H9 (cell line): Measurements from ENCODE around the gene ASCC1. TPM values are rescaled to one million over a fixed set of nuclear protein-coding genes. Genes with fewer than 3 reads are reported as not detected.

ENCODE experiments used
- DNase-seq: peaks from one replicate; pipeline ENCODE4 v3.0.0-alpha.2; 2017
- H2AFZ ChIP-seq: one replicate; pipeline ENCODE4 v1.6.1; 2013; ENCODE audit warnings: mild to moderate bottlenecking, low read length, control low read depth, moderate library complexity
- H2AK5ac ChIP-seq: 2 replicates; pipeline ENCODE4 v1.6.1; 2013; ENCODE audit warnings: low read length, control low read depth, mixed read lengths; ENCODE audit not compliant: insufficient read length
- H2BK120ac ChIP-seq: one replicate; pipeline ENCODE4 v1.6.1; 2013; ENCODE audit warnings: low read depth, mild to moderate bottlenecking, low read length, control low read depth, inconsistent platforms; ENCODE audit not compliant: poor library complexity, severe bottlenecking
- H2BK12ac ChIP-seq: 2 replicates; pipeline ENCODE4 v1.6.1; 2013; ENCODE audit warnings: low read length, control low read depth, mixed read lengths, low read depth; ENCODE audit not compliant: insufficient read length
- H2BK15ac ChIP-seq: 2 replicates; pipeline ENCODE4 v1.6.1; 2013; ENCODE audit warnings: low read depth, low read length, control low read depth
- H2BK20ac ChIP-seq: one replicate; pipeline ENCODE4 v1.6.1; 2013; ENCODE audit warnings: low read depth, mild to moderate bottlenecking, low read length, control low read depth, inconsistent platforms; ENCODE audit not compliant: poor library complexity, severe bottlenecking
- H2BK5ac ChIP-seq: 2 replicates; pipeline ENCODE4 v1.6.1; 2013; ENCODE audit warnings: low read length, control low read depth, mixed read lengths; ENCODE audit not compliant: insufficient read length
- H3K14ac ChIP-seq: 2 replicates; pipeline ENCODE4 v1.6.1; 2013; ENCODE audit warnings: low read length, control low read depth; ENCODE audit not compliant: insufficient read depth
- H3K18ac ChIP-seq: 2 replicates; pipeline ENCODE4 v1.6.1; 2013; ENCODE audit warnings: low read depth, mild to moderate bottlenecking, mixed read lengths, low read length, control low read depth; ENCODE audit not compliant: insufficient read length
- H3K23ac ChIP-seq: 2 replicates; pipeline ENCODE4 v1.6.1; 2013; ENCODE audit warnings: low read length, control low read depth, mixed read lengths, low read depth; ENCODE audit not compliant: insufficient read length
- H3K23me2 ChIP-seq: 2 replicates; pipeline ENCODE4 v1.6.1; 2013; ENCODE audit warnings: low read depth, mild to moderate bottlenecking, mixed read lengths, low read length, control low read depth; ENCODE audit not compliant: insufficient read length, poor library complexity, severe bottlenecking
- H3K27ac ChIP-seq: 2 replicates; pipeline ENCODE4 v1.5.1; 2013; ENCODE audit warnings: low read length, control low read depth, mixed read lengths, low read depth; ENCODE audit not compliant: insufficient read length
- H3K27me3 ChIP-seq: 2 replicates; pipeline ENCODE4 v1.6.1; 2013; ENCODE audit warnings: low read length, control low read depth, inconsistent platforms; ENCODE audit not compliant: insufficient read depth
- H3K4ac ChIP-seq: 2 replicates; pipeline ENCODE4 v1.6.1; 2013; ENCODE audit warnings: low read depth, mild to moderate bottlenecking, control low read depth, inconsistent platforms, low read length, moderate library complexity
- H3K4me1 ChIP-seq: 2 replicates; pipeline ENCODE4 v1.6.1; 2013; ENCODE audit warnings: low read length, control low read depth, inconsistent platforms; ENCODE audit not compliant: insufficient read depth
- H3K4me2 ChIP-seq: 2 replicates; pipeline ENCODE4 v1.6.1; 2013; ENCODE audit warnings: low read length, control low read depth, mixed read lengths; ENCODE audit not compliant: insufficient read length, insufficient read depth
- H3K56ac ChIP-seq: 2 replicates; pipeline ENCODE4 v1.6.1; 2013; ENCODE audit warnings: low read depth, mild to moderate bottlenecking, mixed read lengths, low read length, control low read depth; ENCODE audit not compliant: insufficient read length
- H3K79me1 ChIP-seq: 2 replicates; pipeline ENCODE4 v1.6.1; 2013; ENCODE audit warnings: low read depth, mild to moderate bottlenecking, moderate library complexity, low read length, control low read depth, inconsistent platforms; ENCODE audit not compliant: insufficient read depth, poor library complexity, severe bottlenecking
- H3K79me2 ChIP-seq: 2 replicates; pipeline ENCODE4 v1.6.1; 2013; ENCODE audit warnings: low read length, control low read depth, inconsistent platforms; ENCODE audit not compliant: insufficient read depth
- H3K9ac ChIP-seq: 2 replicates; pipeline ENCODE4 v1.6.1; 2013; ENCODE audit warnings: low read length, control low read depth, mixed read lengths; ENCODE audit not compliant: insufficient read length; ENCODE audit errors: extremely low read depth
- H3K9me3 ChIP-seq: one replicate; pipeline ENCODE4 v1.6.1; 2013; ENCODE audit warnings: low read depth, low read length, inconsistent platforms; ENCODE audit not compliant: control insufficient read depth
- H3T11ph ChIP-seq: one replicate; pipeline ENCODE4 v1.6.1; 2013; ENCODE audit warnings: mild to moderate bottlenecking, low read length, control low read depth, inconsistent platforms
- H4K20me1 ChIP-seq: one replicate; pipeline ENCODE4 v1.6.1; 2013; ENCODE audit not compliant: control insufficient read depth, insufficient read length, insufficient read depth
- H4K5ac ChIP-seq: 2 replicates; pipeline ENCODE4 v1.6.1; 2013; ENCODE audit warnings: low read depth, mild to moderate bottlenecking, mixed read lengths, low read length, control low read depth; ENCODE audit not compliant: insufficient read length
- H4K8ac ChIP-seq: replicated peaks from 2 replicates; pipeline ENCODE4 v1.6.1; 2013; ENCODE audit warnings: low read length, control low read depth, mixed read lengths, low read depth; ENCODE audit not compliant: insufficient read length
- H4K91ac ChIP-seq: 2 replicates; pipeline ENCODE4 v1.6.1; 2013; ENCODE audit warnings: low read depth, mild to moderate bottlenecking, moderate library complexity, mixed read lengths, low read length, control low read depth; ENCODE audit not compliant: insufficient read length
- H3K27ac Mint-ChIP-seq, 3 experiments: 2 replicates in 2 of 3; 3 replicates in 1 of 3; pipeline ENCODE4 v1.8.0; 2020 to 2021; ENCODE audit warnings: mixed read lengths in 3 of 3, mild to moderate bottlenecking in 1 of 3, moderate library complexity in 1 of 3
- H3K27me3 Mint-ChIP-seq: 2 replicates; pipeline ENCODE4 v1.8.0; 2021; ENCODE audit warnings: low read depth, mild to moderate bottlenecking, moderate library complexity, mixed read lengths
- H3K36me3 Mint-ChIP-seq, 3 experiments: 2 replicates in 2 of 3; 3 replicates in 1 of 3; pipeline ENCODE4 v1.8.0; 2020 to 2021; ENCODE audit warnings: low read depth in 3 of 3, mixed read lengths in 3 of 3; ENCODE audit not compliant: insufficient read depth in 1 of 3
- H3K4me1 Mint-ChIP-seq, 2 experiments: 2 replicates each; pipeline ENCODE4 v1.8.0; 2020; ENCODE audit warnings: mixed read lengths in 2 of 2
- H3K4me3 Mint-ChIP-seq, 2 experiments: 2 replicates in 1 of 2; 3 replicates in 1 of 2; pipeline ENCODE4 v1.8.0; 2020 to 2021; ENCODE audit warnings: mild to moderate bottlenecking in 2 of 2, mixed read lengths in 2 of 2, moderate library complexity in 1 of 2
- H3K9me3 Mint-ChIP-seq, 2 experiments: 2 replicates in 1 of 2; 3 replicates in 1 of 2; pipeline ENCODE4 v1.8.0; 2020; ENCODE audit warnings: mild to moderate bottlenecking in 2 of 2, mixed read lengths in 2 of 2, moderate library complexity in 1 of 2
- WGBS: extraction: QIAGEN DNeasy Blood & Tissue Kit; methylation state at CpG from one replicate; pipeline ENCODE4 v1.1.7; 2013; ENCODE audit warnings: missing lambda C conversion rate, low lambda C conversion rate, mixed read lengths; ENCODE audit not compliant: insufficient read length; ENCODE audit errors: extremely low coverage; 5-methylcytosine and 5-hydroxymethylcytosine counted together
- total RNA-seq: library from RNA; stranded (reverse); gene quantifications from 2 replicates; pipeline ENCODE4 v1.2.1, GENCODE V29; 2021
- TF ChIP-seq, protein P1 (sequence below): fragments of 200-600 bp; sonication (generic); conservative IDR thresholded peaks from 3 replicates; pipeline ENCODE4 v1.8.0; 2021; ENCODE audit warnings: antibody characterized with exemption, mild to moderate bottlenecking

ASCC1 gene
- total RNA-seq, 1 experiment from 2014 or later: 41.2 TPM

DNA sequence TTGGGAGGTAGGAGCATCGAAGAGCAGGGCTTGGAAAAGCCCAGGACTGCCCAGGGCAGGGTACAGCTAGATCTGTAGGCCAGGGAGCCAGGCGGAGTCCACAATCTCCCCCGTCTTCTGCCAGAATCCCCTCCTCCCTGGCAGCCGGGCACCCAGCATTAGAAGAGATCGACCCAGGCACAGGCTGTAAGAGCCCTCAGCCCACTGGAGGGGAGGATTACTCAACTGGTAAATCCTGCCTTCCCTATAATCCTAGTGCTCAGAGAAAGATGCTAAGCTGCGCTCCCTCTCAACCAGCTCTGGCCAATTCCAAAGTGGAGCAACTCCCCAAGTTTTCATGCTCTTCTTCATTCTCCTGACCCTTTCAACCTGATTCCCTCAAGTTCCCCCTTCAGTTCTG lies 130.9 kb downstream of the ASCC1 start:
- H3K23ac ChIP-seq: no peak overlapping the region
- no peaks in the 10 kb centered on the region; a peak in 1 of 7 replicates for H3K36me3 Mint-ChIP-seq
- H3T11ph ChIP-seq: no peak overlapping the region
- DNase-seq: no peak
- no peak overlapping the region for H2BK120ac ChIP-seq
- H3K9me3 ChIP-seq: no peaks in the 10 kb centered on the region
- H3K79me2 ChIP-seq: no peaks in the 10 kb centered on the region
- no peak overlapping the region for H2BK12ac ChIP-seq
- no peak overlapping the region for H4K91ac ChIP-seq
- H3K79me1 ChIP-seq: no peaks in the 10 kb centered on the region
- no peak overlapping the region for H3K14ac ChIP-seq
- no peak overlapping the region for H2BK20ac ChIP-seq
- peaks cover 0 to 2% of the 10 kb centered on the region in 2 experiments; a peak in 3 of 5 replicates for H3K9me3 Mint-ChIP-seq
- H4K5ac ChIP-seq: no peak overlapping the region
- peaks cover 57% of the 10 kb centered on the region for H3K27me3 Mint-ChIP-seq
- H3K4me3 Mint-ChIP-seq: no peak overlapping the region
- no peak overlapping the region for H3K4ac ChIP-seq
- no peak overlapping the region for H3K9ac ChIP-seq
- H3K56ac ChIP-seq: no peak overlapping the region
- H3K18ac ChIP-seq: no peak overlapping the region
- no peaks in the 10 kb centered on the region for H4K20me1 ChIP-seq
- TF ChIP-seq, protein P1, sequence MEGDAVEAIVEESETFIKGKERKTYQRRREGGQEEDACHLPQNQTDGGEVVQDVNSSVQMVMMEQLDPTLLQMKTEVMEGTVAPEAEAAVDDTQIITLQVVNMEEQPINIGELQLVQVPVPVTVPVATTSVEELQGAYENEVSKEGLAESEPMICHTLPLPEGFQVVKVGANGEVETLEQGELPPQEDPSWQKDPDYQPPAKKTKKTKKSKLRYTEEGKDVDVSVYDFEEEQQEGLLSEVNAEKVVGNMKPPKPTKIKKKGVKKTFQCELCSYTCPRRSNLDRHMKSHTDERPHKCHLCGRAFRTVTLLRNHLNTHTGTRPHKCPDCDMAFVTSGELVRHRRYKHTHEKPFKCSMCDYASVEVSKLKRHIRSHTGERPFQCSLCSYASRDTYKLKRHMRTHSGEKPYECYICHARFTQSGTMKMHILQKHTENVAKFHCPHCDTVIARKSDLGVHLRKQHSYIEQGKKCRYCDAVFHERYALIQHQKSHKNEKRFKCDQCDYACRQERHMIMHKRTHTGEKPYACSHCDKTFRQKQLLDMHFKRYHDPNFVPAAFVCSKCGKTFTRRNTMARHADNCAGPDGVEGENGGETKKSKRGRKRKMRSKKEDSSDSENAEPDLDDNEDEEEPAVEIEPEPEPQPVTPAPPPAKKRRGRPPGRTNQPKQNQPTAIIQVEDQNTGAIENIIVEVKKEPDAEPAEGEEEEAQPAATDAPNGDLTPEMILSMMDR: no peak
- H2BK15ac ChIP-seq: no peak overlapping the region
- no peak overlapping the region for H4K8ac ChIP-seq
- H3K23me2 ChIP-seq: peaks cover 20% of the 10 kb centered on the region
- H2BK5ac ChIP-seq: no peak overlapping the region
- WGBS: no CpG with 5 or more reads among the region's 6 CpGs
- H3K4me1 ChIP-seq: no peaks in the 10 kb centered on the region
- H3K27ac ChIP-seq: no peak overlapping the region
- no peak overlapping the region for H3K27ac Mint-ChIP-seq
- no peak overlapping the region for H2AK5ac ChIP-seq
- H2AFZ ChIP-seq: no peak overlapping the region
- no peak overlapping the region for H3K4me2 ChIP-seq
- peaks cover 24 to 31% of the 10 kb centered on the region in 2 experiments for H3K4me1 Mint-ChIP-seq
- H3K27me3 ChIP-seq: peaks cover 19% of the 10 kb centered on the region; the same call in 1 of the 2 replicates
